Airway epithelial cell (primary cell): ENCODE data around the gene CHST7. TPM values are rescaled to one million over a fixed set of nuclear protein-coding genes. Genes with fewer than 3 reads are reported as not detected.

Source experiments
- total RNA-seq: library from RNA; depleted of rRNA; stranded (reverse); fragments of >200 nt; gene quantifications from 2 replicates; pipeline ENCODE4 v1.2.3, GENCODE V29; 2015

CHST7 gene
- total RNA-seq: 7.6 and 8.7 TPM in 2 replicates

GRCh38 chrX:46573331-46573891 lies at the start of gene CHST7:
Gene CHST7, plus strand, starts transcription at chrX:46573765. Its CDS starts 167 bp downstream, at chrX:46573932.

GRCh38 chrX:46545111-46546005 lies 28.2 kb upstream of the CHST7 start, which contains the start of gene ZNF674:
Gene ZNF674, minus strand, starts transcription at chrX:46545421. Its CDS starts 3,334 bp downstream, at chrX:46542087.

Other genes with a start within 250 kb of the CHST7 start
- 0.79 and 1.8 TPM in 2 replicates for gene ZNF674, start 28.3 kb upstream of the CHST7 start, total RNA-seq
- gene SLC9A7, start 185.4 kb downstream of the CHST7 start, total RNA-seq: 7.2 and 11.8 TPM in 2 replicates